ENCODE measurements around the gene SCFD2. TPM values are rescaled to one million over a fixed set of nuclear protein-coding genes. Genes with fewer than 3 reads are reported as not detected.
"Not testable (repeated sequence)": the region's sequence is repeated elsewhere in the genome, so short reads cannot be mapped to it uniquely, and the experiment has no call there.

Gene SCFD2
- total RNA-seq, 1 experiment from 2014 or later, result 25.3 TPM

GRCh38 chr4:52999626-53000025 is 366.2 kb downstream of the SCFD2 start:
- H3K9me3 ChIP-seq (replicated peaks), result no peaks in the 10 kb centered on the region
- H3K27me3 ChIP-seq, result no peaks in the 10 kb centered on the region
- no peak overlapping the region for H3K4me3 ChIP-seq
- H3K4me1 ChIP-seq, result no peaks in the 10 kb centered on the region
- H3K27ac ChIP-seq, result no peak overlapping the region
- no peaks in the 10 kb centered on the region for H3K36me3 ChIP-seq
- no peak for DNase-seq

DNA sequence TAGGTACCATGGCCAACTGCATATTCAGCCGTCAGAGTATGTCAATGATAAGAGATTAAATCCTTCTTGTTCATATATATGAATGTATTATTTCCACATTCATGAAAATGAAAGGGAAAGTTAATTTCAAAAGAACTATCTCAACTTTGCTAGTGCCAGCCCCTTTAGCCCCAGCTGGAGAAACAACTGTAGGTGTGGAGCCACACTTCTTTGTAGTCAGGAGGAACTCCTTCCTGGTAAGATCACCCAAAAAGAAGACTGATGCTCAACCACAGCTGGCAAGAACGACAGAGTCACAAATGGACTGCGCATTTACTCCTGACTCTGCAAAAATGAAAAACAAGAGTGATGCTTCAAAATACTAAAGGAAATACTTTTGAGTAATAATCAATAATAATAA is 367.4 kb downstream of the SCFD2 start:
- no peaks in the 10 kb centered on the region for H3K4me1 ChIP-seq
- no peaks in the 10 kb centered on the region for H3K9me3 ChIP-seq (replicated peaks)
- no peak for DNase-seq
- H3K27ac ChIP-seq, result no peak overlapping the region
- H3K4me3 ChIP-seq, result no peak overlapping the region
- H3K27me3 ChIP-seq, result no peaks in the 10 kb centered on the region
- no peaks in the 10 kb centered on the region for H3K36me3 ChIP-seq

DNA sequence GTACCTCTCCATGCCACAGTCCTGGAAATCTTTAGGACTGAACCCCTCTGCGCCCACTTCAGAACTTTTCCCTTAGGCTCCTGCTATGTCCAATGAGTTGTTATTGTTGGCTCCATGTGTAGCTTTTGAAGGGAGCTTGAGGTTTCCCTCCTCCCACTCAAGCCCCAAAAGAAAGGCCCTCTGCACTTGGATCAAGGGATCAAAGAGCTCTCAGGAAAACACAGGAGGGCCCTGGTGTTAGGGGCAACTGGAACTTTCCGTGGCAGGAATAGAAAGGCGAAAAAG is 368.8 kb downstream of the SCFD2 start:
- no peaks in the 10 kb centered on the region for H3K4me1 ChIP-seq

GRCh38 chr4:52996261-52997131 is 369.4 kb downstream of the SCFD2 start:
- no peaks in the 10 kb centered on the region for H3K36me3 ChIP-seq
- no peaks in the 10 kb centered on the region for H3K4me1 ChIP-seq
- DNase-seq, result no peak
- no peaks in the 10 kb centered on the region for H3K9me3 ChIP-seq (replicated peaks)
- no peaks in the 10 kb centered on the region for H3K27me3 ChIP-seq
- H3K4me3 ChIP-seq, result no peak overlapping the region
- H3K27ac ChIP-seq, result no peak overlapping the region

More for the DNA sequence above, 368.8 kb downstream of the SCFD2 start:
- H3K4me3 ChIP-seq, result no peak overlapping the region
- no peaks in the 10 kb centered on the region for H3K27me3 ChIP-seq
- no peaks in the 10 kb centered on the region for H3K9me3 ChIP-seq (replicated peaks)
- no peaks in the 10 kb centered on the region for H3K36me3 ChIP-seq
- H3K27ac ChIP-seq, result no peak overlapping the region
- no peak for DNase-seq

DNA sequence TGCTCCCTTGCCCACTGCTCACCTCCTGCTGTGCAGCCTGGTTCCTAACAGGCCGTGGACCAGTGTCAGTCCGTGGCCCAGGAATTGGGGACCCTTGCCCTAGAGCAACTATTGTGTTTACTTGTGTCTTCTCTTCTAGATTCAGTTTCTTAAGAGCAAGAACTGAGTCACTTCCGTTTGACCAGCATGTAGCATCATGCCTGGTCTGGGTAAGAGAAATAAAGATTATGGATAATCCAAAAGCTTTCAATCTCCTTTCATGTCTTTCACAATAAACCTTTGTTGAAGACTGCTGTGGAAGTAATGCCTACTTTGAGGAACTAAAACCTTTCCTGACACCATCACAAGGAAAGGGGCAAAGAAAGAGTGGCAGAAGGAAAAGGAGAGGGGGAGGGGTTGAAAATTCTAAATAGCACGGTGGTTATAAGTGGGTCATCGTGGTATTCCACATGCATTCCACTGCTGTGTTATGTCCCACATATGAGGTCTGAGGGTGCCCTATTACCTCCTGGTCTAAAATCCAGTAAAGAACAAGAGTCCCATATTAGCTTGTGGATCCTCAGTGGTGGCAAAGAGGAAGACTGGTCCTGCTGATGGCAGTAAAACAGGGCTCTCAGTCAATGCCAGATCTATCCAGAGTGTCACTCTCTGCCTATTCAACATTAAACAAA is 370.4 kb downstream of the SCFD2 start:
- no peak overlapping the region for H3K27ac ChIP-seq
- no peaks in the 10 kb centered on the region for H3K4me1 ChIP-seq
- no peak for DNase-seq
- no peaks in the 10 kb centered on the region for H3K9me3 ChIP-seq (replicated peaks)
- H3K4me3 ChIP-seq, result no peak overlapping the region
- no peaks in the 10 kb centered on the region for H3K27me3 ChIP-seq
- no peaks in the 10 kb centered on the region for H3K36me3 ChIP-seq

GRCh38 chr4:52994567-52994966 is 371.3 kb downstream of the SCFD2 start:
- no peak overlapping the region for H3K4me3 ChIP-seq
- no peaks in the 10 kb centered on the region for H3K27me3 ChIP-seq
- H3K27ac ChIP-seq, result no peak overlapping the region
- peaks cover 4% of the 10 kb centered on the region; the same call in 1 of the 2 replicates for H3K4me1 ChIP-seq
- no peaks in the 10 kb centered on the region for H3K36me3 ChIP-seq
- DNase-seq, result no peak
- no peaks in the 10 kb centered on the region for H3K9me3 ChIP-seq (replicated peaks)

DNA sequence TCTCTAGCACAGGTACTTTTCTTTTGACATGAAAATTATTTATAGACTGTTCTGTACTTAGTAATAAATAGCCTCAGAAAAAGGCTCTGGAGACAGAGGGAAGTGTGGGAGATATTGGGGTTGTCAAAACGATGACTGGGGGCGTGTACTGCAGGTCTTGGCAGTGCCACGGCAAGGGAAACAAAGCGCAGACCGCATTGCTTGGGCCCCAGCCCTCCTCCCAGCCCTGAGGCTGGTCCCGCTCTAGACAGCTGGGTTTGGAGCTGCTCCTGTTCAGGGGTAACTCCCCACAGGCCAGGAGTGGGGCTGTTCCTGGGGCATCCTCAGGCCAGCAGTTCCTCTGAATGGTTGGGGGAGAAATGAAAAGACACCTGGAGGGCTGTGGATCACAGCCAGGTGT is 372.1 kb downstream of the SCFD2 start:
- no peak for DNase-seq
- H3K27me3 ChIP-seq, result no peaks in the 10 kb centered on the region
- H3K27ac ChIP-seq, result no peak overlapping the region

DNA sequence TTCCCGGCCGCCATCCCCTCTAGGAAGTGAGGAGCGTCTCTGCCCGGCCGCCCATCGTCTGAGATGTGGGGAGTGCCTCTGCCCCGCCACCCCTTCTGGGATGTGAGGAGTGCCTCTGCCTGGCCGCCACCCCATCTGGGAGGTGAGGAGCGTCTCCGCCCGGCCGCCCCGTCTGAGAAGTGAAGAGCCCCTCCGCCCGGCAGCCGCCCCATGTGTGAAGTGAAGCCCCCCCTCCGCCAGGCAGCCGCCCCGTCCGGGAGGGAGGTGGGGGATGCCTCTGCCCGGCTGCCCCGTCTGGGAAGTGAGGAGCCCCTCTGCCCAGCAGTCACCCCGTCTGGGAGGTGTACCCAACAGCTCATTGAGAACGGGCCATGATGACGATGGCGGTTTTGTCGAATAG is 373.3 kb downstream of the SCFD2 start:
- not testable (repeated sequence) for H3K4me3 ChIP-seq; H3K9me3 ChIP-seq (replicated peaks); H3K27me3 ChIP-seq; H3K36me3 ChIP-seq; DNase-seq; H3K27ac ChIP-seq
- H3K4me1 ChIP-seq, result peaks cover 17% of the 10 kb centered on the region; the same call in 1 of the 2 replicates

More for the DNA sequence above, 372.1 kb downstream of the SCFD2 start:
- H3K4me1 ChIP-seq, result peaks cover 11% of the 10 kb centered on the region; the same call in 1 of the 2 replicates
- no peaks in the 10 kb centered on the region for H3K9me3 ChIP-seq (replicated peaks)
- H3K4me3 ChIP-seq, result no peak overlapping the region
- H3K36me3 ChIP-seq, result no peaks in the 10 kb centered on the region

DNA sequence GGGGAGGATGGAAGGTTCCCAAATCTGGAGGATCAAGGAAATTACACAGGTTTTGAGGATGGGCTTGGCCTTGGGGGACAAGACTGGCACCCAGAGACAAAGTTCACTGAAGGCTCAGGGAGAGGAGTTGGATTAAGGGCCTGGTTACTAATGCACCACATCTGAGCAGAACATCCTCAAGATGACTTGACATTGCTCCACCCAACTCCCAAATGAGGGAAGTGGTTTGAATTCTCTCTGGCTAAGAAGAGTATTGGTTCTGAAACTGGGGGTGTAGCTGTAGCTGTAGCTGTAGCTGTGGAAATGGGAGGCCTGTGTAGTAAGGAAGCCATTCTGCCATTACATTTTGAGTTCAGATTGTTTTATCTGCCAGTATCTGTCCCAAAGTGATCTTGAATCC is 374.4 kb downstream of the SCFD2 start:
- Histone ChIP-seq H3K27me3 (no peaks in the 10 kb centered on the region), H3K27ac (no peak overlapping the region), H3K9me3 (replicated peaks) (no peaks in the 10 kb centered on the region), H3K36me3 (no peaks in the 10 kb centered on the region), H3K4me1 (peaks cover 20% of the 10 kb centered on the region; the same call in 1 of the 2 replicates), H3K4me3 (no peak overlapping the region)
- DNase-seq, result no peak

- H3K9me3 ChIP-seq (replicated peaks), result no peaks in the 10 kb centered on the region
- H3K27ac ChIP-seq, result no peak overlapping the region
- no peaks in the 10 kb centered on the region for H3K27me3 ChIP-seq
- DNase-seq, result no peak
- peaks cover 24% of the 10 kb centered on the region; the same call in 1 of the 2 replicates for H3K4me1 ChIP-seq
- no peaks in the 10 kb centered on the region for H3K36me3 ChIP-seq
- H3K4me3 ChIP-seq, result no peak overlapping the region
These were observed 375.2 kb downstream of the SCFD2 start for GRCh38 chr4:52990706-52991105.

GRCh38 chr4:52989865-52990264 is 376.0 kb downstream of the SCFD2 start:
- no peaks in the 10 kb centered on the region for H3K27me3 ChIP-seq
- H3K4me1 ChIP-seq, result peaks cover 26% of the 10 kb centered on the region; the same call in 1 of the 2 replicates
- no peaks in the 10 kb centered on the region for H3K9me3 ChIP-seq (replicated peaks)
- no peak overlapping the region for H3K27ac ChIP-seq
- no peak for DNase-seq
- no peaks in the 10 kb centered on the region for H3K36me3 ChIP-seq
- H3K4me3 ChIP-seq, result no peak overlapping the region

DNA sequence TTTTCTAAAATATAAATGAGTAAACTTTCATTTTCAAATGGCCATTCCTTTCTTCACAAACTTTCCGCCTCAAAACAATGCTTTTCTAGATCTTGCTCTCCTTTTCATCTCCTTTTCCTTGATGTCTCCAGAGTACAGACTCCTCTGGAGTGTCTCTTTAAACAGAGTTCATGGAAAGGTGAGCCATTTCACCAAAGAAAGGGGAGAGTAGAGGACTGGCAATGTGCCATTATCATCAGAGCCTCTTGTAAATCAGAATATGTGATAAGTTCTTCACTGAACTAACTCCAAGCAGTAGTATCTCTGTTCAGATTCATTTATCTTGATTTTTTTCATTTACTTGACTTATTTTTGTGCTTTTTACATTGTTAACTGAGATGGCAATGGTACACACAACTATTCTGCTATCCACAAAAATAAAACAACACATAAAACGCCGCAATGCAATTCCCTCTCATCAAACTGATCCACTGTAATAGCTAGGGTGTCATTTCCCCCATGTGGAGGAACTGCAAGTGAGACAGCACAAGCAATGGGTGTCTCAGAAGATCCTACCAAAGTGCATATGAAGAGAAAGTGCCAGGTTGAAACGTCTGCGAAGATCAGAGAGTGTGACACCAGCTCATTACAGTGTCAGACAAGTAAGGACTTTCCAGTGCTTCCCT is 378.3 kb downstream of the SCFD2 start:
- Histone ChIP-seq H3K9me3 (replicated peaks) (no peaks in the 10 kb centered on the region), H3K4me3 (no peak overlapping the region), H3K36me3 (no peaks in the 10 kb centered on the region), H3K4me1 (peaks cover 33% of the 10 kb centered on the region), H3K27me3 (no peaks in the 10 kb centered on the region), H3K27ac (no peak overlapping the region)
- DNase-seq, result peak in 1 of 2 experiments; percentile 45

DNA sequence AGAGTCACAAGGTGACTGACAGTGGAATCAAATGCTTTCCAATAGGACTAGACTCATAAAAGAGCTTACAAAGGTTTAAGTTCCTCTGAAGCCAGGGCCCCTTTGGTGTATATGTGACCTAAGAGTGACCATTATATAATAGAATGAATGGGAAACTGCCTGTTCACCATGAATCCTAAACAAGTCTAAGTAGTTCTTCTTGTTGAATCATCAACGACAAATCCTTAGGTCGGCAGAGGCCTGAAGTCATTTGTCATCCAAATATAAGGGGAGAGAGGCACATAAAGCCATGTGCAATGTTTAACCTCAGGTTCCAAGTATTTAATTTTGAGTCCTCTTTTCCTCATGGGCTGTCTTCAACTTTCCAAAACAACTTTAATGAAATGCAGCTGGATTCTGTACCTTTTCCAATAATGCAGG is 381.4 kb downstream of the SCFD2 start:
- H3K4me1 ChIP-seq, result peaks cover 28% of the 10 kb centered on the region
- H3K36me3 ChIP-seq, result no peaks in the 10 kb centered on the region
- H3K27ac ChIP-seq, result no peak overlapping the region
- DNase-seq, result no peak
- H3K27me3 ChIP-seq, result no peaks in the 10 kb centered on the region
- no peak overlapping the region for H3K4me3 ChIP-seq
- no peaks in the 10 kb centered on the region for H3K9me3 ChIP-seq (replicated peaks)

DNA sequence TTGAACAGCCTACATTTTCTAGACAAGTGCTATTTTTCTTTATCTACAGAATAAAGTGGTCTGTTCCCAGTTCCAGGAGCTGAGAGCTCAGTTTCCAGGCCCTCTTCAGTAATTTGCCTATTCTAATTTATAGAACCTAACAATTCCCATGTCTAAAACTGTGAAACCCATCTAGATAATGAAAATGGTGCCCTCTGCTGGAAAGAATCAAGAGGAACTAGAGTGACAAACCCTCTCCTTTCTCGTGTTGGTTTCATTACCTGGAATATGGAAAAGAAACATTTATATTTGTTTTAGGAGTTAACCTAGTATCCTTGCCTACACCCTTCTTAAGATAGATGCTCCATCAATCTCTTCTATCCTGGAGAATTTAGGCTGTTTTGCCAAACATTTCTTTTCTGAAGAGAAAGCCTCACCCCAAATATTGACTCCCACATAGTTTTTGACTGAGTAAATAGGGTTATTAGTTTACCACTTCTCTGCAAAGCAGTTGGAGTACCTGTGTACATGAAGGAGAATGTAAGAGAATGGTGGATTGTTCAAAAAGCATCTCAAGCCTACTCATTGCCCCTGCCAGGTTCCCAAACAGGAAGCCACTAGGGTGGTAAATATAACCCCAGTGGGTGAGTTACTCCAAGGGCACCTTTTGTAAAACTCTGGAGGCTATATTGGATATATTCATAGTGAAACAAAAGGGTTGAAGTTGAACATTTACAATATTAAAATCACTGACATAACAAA is 382.1 kb downstream of the SCFD2 start:
- H3K9me3 ChIP-seq (replicated peaks), result no peaks in the 10 kb centered on the region
- H3K4me1 ChIP-seq, result peaks cover 22% of the 10 kb centered on the region
- H3K36me3 ChIP-seq, result no peaks in the 10 kb centered on the region
- DNase-seq, result peak; percentile 45 to 91
- no peaks in the 10 kb centered on the region for H3K27me3 ChIP-seq
- no peak overlapping the region for H3K27ac ChIP-seq
- H3K4me3 ChIP-seq, result no peak overlapping the region

Data from SJCRH30 (cell line).